Mucosa of rectum (tissue), 2 donors: ENCODE measurements around the gene PMIS2.

Experiments used
- H3K27ac ChIP-seq, 2 donors: one replicate each; pipeline ENCODE4 v1.7.0; 2013; ENCODE audit warnings: inconsistent platforms in 2 of 2, low read depth in 2 of 2, low read length in 2 of 2
- H3K27me3 ChIP-seq, 2 donors: one replicate each; pipeline ENCODE4 v1.7.0; 2013; ENCODE audit warnings: low read length in 2 of 2; ENCODE audit not compliant: control insufficient read depth in 2 of 2, insufficient read depth in 2 of 2
- H3K36me3 ChIP-seq, 2 donors: one replicate each; pipeline ENCODE4 v1.7.0; 2013; ENCODE audit warnings: low read length in 2 of 2; ENCODE audit not compliant: control insufficient read depth in 2 of 2, insufficient read depth in 2 of 2
- H3K4me1 ChIP-seq, 2 donors: one replicate each; pipeline ENCODE4 v1.7.0; 2013; ENCODE audit warnings: low read length in 2 of 2, mild to moderate bottlenecking in 1 of 2; ENCODE audit not compliant: control insufficient read depth in 2 of 2, insufficient read depth in 2 of 2
- H3K4me3 ChIP-seq, 2 donors: one replicate each; pipeline ENCODE4 v1.7.0; 2013; ENCODE audit warnings: low read length in 2 of 2
- H3K9ac ChIP-seq, 2 donors: one replicate each; pipeline ENCODE4 v1.7.0; 2013; ENCODE audit warnings: low read length in 2 of 2, low read depth in 1 of 2, mild to moderate bottlenecking in 1 of 2
- H3K9me3 ChIP-seq, 2 donors: one replicate each; pipeline ENCODE4 v1.7.0; 2013; ENCODE audit warnings: low read length in 2 of 2; ENCODE audit not compliant: control insufficient read depth in 2 of 2
- donor health status: healthy.
- donor health status: Normal muscosa, but diverticular disease.

Gene PMIS2

DNA sequence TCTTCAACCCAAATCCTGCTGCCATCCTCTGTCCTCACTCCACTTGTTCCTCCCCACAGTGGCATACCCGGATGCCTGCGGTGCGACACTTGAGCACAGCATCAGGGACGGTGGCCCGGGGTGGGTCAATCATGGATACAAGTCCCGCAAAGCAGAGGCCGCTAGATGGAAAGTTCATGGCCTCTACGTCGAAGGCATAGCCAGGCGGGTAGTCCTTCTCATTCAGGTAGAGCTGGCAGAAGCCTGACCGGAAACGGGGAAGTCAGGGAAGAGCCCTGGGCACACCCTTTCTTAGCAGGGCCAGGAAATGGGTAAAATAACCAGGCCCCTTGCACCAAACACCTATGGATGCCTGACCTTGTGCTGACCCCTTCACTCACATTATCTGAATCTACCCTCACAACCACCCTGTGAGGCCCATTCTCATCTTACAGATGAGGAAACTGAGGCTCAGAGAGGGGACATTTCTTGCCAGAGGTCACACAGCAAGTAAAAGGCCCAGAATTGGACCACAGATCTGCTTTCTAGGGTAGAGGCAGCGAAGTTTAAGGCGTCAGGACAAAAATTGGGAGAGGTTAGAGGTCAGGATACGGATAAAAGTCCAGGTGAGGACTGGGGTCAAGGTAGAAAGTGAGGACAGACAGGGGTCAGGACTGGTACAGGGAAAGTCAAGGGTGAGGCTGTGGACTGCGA is 29.0 kb upstream of the PMIS2 start:
- H3K9ac ChIP-seq = no peak overlapping the region
- no peaks in the 10 kb centered on the region for H3K9me3 ChIP-seq
- no peaks in the 10 kb centered on the region for H3K4me1 ChIP-seq
- H3K27me3 ChIP-seq = peaks cover 7 to 8% of the 10 kb centered on the region in 2 donors
- H3K36me3 ChIP-seq = no peaks in the 10 kb centered on the region
- no peak overlapping the region for H3K4me3 ChIP-seq
- H3K27ac ChIP-seq = no peak overlapping the region

DNA sequence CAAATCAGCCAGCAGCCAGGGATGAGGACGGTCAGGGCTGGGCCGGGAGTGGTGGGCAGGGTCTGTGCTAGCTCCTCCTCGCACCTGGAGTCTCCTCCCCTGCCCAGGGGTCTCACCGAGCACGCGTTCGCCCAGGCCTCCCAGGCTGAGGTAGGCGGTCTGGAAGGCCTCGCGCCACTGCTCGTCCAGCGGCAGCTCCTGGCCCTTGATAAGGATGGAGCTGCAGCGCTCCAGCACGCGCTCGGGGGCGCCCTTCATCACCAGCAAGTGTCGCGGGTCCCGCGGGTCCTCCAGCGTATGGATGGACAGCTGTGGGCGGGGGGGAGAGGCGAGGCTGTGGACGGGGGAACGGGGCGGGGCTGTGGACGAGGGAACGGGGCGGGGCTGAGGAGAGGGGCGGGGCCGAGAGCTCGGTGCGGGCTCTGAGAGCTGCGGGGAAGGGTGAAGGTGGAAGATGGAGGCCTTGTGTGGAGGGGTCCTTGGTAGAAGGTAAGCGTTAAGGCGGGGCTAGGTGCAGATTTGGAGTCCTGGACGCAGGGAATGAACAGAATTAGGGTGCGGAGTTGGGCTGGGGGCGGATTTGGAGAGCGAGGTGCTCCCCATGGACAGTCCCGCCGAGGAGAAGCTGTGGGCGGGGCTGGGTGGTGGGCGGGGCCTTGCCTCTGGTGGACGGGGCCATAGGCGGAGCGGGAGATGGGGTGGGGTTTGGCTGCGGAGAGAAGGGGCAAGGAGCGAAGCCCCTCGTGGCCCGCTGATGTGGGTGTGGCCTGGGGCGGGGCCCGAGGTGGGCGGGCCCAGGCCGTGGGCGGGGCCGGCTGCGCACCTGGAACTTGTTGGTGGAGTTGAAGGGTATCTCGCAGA is 28.2 kb upstream of the PMIS2 start:
- H3K4me1 ChIP-seq = no peaks in the 10 kb centered on the region
- no peak overlapping the region for H3K27ac ChIP-seq
- H3K9me3 ChIP-seq = no peaks in the 10 kb centered on the region
- no peak overlapping the region for H3K4me3 ChIP-seq
- H3K9ac ChIP-seq = no peak overlapping the region
- H3K27me3 ChIP-seq = peaks cover 7 to 8% of the 10 kb centered on the region in 2 donors
- H3K36me3 ChIP-seq = no peaks in the 10 kb centered on the region

DNA sequence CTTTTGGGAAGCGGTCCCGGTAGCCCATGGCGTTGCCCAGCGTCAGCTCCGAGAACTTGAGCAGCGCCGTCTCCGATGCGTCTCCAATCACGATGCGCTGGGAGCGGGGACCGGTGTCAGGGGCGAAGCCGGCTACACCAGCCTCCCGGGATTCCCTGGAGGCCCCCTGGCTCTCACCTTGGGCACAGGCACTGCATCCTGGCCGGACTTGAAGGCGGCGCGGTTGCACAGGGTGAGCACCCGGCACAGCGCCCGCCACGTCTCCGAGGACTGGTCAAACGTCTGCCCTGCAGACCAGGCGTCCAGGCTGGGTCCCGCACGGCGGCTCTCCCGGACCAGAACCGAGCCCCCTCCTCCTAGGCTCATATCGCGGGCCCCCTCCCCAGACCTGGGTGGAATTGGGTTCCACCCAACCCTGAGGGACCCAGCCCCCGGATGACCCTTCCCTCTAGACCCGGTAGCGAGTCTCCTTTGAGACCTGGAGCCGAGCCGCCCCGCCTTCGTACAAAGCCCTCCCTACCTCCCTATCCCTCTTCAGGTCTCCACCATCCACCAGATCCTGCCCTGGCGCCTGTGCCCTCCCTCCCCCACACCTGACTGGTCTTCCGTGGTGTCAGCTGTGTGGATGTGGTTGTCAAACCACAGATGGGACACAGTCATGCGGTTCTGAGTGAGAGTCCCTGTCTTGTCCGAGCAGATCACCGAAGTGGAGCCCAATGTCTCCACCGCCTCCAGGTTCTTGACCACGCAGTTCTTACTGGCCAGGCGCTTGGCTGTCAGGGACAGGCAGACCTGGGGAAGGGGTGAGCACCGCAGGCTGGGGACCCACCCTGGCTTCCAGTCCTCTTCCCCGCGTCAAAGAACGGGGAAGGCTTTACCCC is 27.3 kb upstream of the PMIS2 start:
- H3K4me3 ChIP-seq = no peak overlapping the region
- H3K4me1 ChIP-seq = no peaks in the 10 kb centered on the region
- no peaks in the 10 kb centered on the region for H3K9me3 ChIP-seq
- H3K9ac ChIP-seq = no peak overlapping the region
- no peak overlapping the region for H3K27ac ChIP-seq
- H3K36me3 ChIP-seq = no peaks in the 10 kb centered on the region
- H3K27me3 ChIP-seq = peaks cover 7 to 8% of the 10 kb centered on the region in 2 donors

DNA sequence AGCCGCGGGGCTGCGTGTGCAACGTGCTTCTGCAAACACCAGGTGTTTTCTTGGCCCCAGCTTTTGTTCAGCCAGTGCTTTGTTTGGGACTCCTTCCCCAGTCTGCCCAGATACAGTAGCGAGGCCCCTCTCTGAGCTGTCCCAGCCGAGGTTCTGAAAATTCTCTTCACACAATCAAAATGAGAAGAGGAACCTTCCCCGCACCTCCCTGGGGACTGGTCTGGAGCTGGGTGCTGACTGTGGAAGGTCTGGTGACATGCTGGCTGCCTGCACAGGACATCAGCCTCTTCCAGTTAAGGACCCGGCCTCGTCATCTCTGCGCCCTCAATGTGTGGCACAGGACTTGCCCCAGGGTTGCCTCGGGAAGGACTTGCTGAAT is 26.7 kb upstream of the PMIS2 start:
- no peaks in the 10 kb centered on the region for H3K36me3 ChIP-seq
- peaks cover 7 to 8% of the 10 kb centered on the region in 2 donors for H3K27me3 ChIP-seq
- H3K27ac ChIP-seq = no peak overlapping the region
- no peaks in the 10 kb centered on the region for H3K9me3 ChIP-seq
- no peaks in the 10 kb centered on the region for H3K4me1 ChIP-seq
- no peak overlapping the region for H3K9ac ChIP-seq
- no peak overlapping the region for H3K4me3 ChIP-seq

DNA sequence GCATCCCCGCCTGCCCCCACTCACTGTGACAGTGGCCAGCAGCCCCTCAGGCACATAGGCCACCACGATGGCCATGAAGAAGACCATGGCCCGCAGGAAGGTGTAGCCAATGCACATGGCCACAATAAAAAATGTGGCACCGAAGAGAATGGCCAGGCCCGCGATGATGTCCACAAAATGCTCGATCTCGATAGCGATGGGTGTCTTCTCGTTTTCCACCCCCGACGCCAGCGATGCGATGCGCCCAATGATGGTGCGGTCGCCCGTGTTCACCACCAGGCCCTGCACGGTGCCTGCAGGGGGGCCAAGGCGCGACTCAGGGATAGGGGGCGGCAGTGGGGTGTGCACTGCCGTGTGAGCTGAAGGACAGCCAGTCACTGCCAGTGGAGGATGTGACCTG is 26.2 kb upstream of the PMIS2 start:
- peaks cover 6 to 8% of the 10 kb centered on the region in 2 donors for H3K27me3 ChIP-seq

DNA sequence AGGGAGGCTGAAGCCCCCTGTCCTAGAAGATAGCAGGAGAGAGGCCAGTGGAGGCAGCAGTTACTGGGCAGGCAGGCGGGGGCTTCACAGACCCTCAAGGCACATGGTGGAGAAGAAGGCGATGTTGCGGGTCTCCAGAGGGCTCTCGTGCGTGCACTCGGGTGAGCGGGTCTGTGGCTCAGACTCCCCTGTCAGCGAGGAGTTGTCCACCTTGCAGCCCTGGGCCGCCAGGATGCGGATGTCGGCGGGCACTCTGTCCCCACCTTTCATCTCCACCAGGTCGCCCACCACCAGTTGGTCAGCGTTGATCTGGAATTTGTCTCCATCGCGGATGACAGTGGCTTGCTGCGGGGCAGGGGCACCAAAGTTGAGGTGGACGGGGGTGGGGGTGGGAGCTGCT is 25.7 kb upstream of the PMIS2 start:
- H3K4me3 ChIP-seq = no peak overlapping the region
- H3K9ac ChIP-seq = no peak overlapping the region
- no peak overlapping the region for H3K27ac ChIP-seq
- no peaks in the 10 kb centered on the region for H3K4me1 ChIP-seq
- no peaks in the 10 kb centered on the region for H3K36me3 ChIP-seq
- H3K27me3 ChIP-seq = peaks cover 6 to 8% of the 10 kb centered on the region in 2 donors
- H3K9me3 ChIP-seq = no peaks in the 10 kb centered on the region

More for the DNA sequence above, 26.2 kb upstream of the PMIS2 start:
- Histone ChIP-seq H3K4me1 (no peaks in the 10 kb centered on the region), H3K36me3 (no peaks in the 10 kb centered on the region), H3K9me3 (no peaks in the 10 kb centered on the region), H3K4me3 (no peak overlapping the region), H3K27ac (no peak overlapping the region), H3K9ac (no peak overlapping the region)

DNA sequence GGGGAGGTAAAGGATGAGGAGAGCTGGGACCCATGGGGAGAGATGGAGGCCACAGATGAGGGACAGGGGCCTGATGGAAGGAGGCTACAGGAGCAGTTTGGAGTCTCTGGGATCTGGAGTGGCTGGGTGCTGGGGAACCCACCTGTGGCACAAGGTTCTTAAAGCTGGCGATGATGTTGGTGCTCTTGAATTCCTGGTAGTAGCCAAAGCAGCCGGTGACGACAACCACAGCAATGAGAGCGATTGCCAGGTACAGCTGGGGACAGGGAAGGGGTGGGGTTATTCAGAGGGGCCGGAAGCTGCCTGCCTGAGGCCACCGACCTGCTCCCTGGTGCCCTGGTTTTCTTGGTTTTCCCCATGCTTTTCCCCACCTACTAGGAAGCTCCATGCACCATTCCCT is 25.3 kb upstream of the PMIS2 start:
- H3K4me3 ChIP-seq = no peak overlapping the region
- peaks cover 6 to 8% of the 10 kb centered on the region in 2 donors for H3K27me3 ChIP-seq
- H3K4me1 ChIP-seq = no peaks in the 10 kb centered on the region
- H3K27ac ChIP-seq = no peak overlapping the region
- no peaks in the 10 kb centered on the region for H3K9me3 ChIP-seq
- H3K9ac ChIP-seq = no peak overlapping the region
- no peaks in the 10 kb centered on the region for H3K36me3 ChIP-seq

DNA sequence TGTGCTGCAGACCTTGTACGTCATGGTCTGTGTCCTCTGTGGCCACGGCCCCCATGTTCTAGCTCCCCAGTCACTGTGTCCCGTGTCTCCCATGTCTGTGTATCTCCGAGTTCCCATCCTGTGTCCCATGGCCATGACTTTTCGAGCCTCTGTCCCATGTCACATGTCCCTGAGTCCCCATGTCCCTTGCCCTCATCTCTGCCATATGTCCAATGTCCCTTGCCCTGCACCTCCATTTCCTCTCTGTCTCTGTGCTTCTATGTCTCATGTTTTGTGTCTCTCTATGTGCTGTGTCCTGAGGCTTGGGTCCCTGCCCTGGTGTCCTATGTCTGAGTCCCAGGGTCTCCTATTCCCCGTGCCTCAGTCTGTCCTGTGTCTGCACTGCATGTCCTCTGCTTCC is 24.5 kb upstream of the PMIS2 start:
- Histone ChIP-seq H3K4me1 (no peaks in the 10 kb centered on the region), H3K4me3 (no peak overlapping the region), H3K36me3 (no peaks in the 10 kb centered on the region), H3K27me3 (peaks cover 6 to 8% of the 10 kb centered on the region in 2 donors), H3K27ac (no peak overlapping the region), H3K9me3 (no peaks in the 10 kb centered on the region), H3K9ac (no peak overlapping the region)

DNA sequence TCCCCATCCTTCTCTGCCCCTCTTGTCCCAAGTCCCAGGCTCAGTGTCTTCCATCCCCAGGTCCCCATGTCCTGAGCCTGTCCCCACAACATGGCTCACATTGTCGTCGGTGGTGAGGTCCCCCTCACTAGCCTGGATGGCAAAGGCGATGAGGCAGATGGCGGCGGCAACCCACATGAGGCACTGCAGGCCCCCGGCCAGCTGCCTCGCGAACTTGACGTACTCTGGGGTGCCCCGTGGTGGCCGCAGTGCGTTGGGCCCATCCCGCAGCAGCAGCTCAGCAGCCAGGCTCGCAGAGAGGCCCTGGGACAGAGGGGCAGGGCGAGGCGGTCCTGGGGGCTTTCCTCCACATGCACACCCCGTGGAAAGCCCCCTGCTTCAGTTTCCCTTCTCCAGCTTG is 23.6 kb upstream of the PMIS2 start:
- Histone ChIP-seq H3K4me1 (no peaks in the 10 kb centered on the region), H3K36me3 (no peaks in the 10 kb centered on the region), H3K27ac (no peak overlapping the region), H3K9me3 (no peaks in the 10 kb centered on the region), H3K9ac (no peak overlapping the region), H3K27me3 (peaks cover 6 to 8% of the 10 kb centered on the region in 2 donors), H3K4me3 (no peak overlapping the region)

DNA sequence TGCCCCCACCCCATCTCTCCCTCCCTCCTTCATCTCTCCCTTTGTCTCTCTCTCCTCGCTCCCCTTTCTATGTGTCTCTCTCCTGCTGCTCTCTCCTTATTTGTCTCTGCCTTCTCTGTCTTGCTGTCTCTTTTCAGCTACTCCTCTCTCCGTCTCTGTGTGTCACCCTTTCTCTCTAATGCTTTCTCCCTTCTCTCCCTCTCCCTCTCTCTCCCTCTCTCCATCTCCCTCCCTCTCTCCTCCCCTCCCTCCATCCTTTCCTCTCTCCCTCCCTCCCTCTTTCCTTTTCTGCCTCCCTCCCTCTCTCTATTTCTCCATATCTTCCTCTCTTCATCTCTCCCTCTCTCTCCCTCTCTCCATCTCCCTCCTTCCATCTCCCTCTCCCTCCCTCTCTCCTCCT is 23.2 kb upstream of the PMIS2 start:
- Histone ChIP-seq H3K27ac (no peak overlapping the region), H3K9ac (no peak overlapping the region), H3K9me3 (no peaks in the 10 kb centered on the region), H3K4me3 (no peak overlapping the region), H3K36me3 (no peaks in the 10 kb centered on the region), H3K4me1 (no peaks in the 10 kb centered on the region), H3K27me3 (peaks cover 6 to 8% of the 10 kb centered on the region in 2 donors)
